Astrocyte (in vitro differentiated cells and primary cell): ENCODE results near the gene SYTL2.
"Not testable (repeated sequence)": the region's sequence is repeated elsewhere in the genome, so short reads cannot be mapped to it uniquely, and the experiment has no call there.

Experiments
- CTCF ChIP-seq: IDR thresholded peaks from 2 replicates; pipeline ENCODE4 v1.5.1; 2011; ENCODE audit warnings: low read depth, mild to moderate bottlenecking, inconsistent platforms, low read length, moderate library complexity; ENCODE audit not compliant: insufficient read depth
- EZH2 ChIP-seq: IDR thresholded peaks from 2 replicates; pipeline ENCODE4 v1.6.1; 2012; ENCODE audit warnings: mild to moderate bottlenecking, low read length, inconsistent platforms; ENCODE audit not compliant: insufficient read depth

GRCh38 chr11:85859541-85859940 is 48.6 kb upstream of the SYTL2 start:
- not testable (repeated sequence) for TF ChIP-seq CTCF, EZH2
